Measurements from ENCODE around the gene AP1G1.

GRCh38 chr16:71845639-71846430 is 37.2 kb upstream of the AP1G1 start, which contains the start of gene ATXN1L:
- TF ChIP-seq EP300 (IDR thresholded peaks at IDR 0.05; ENCODE audit: low read depth): peak; percentile 31
- TF ChIP-seq CTCF (IDR thresholded peaks at IDR 0.05): peak in 2 of 5 experiments; percentile 11 to 33
